Amniotic stem cell (primary cell): Measurements from ENCODE around the gene HDAC2.

Experiments used
- DNase-seq: peaks from one replicate; lab custom pipeline; 2025; lab: John Stamatoyannopoulos, UW

HDAC2 gene

DNA sequence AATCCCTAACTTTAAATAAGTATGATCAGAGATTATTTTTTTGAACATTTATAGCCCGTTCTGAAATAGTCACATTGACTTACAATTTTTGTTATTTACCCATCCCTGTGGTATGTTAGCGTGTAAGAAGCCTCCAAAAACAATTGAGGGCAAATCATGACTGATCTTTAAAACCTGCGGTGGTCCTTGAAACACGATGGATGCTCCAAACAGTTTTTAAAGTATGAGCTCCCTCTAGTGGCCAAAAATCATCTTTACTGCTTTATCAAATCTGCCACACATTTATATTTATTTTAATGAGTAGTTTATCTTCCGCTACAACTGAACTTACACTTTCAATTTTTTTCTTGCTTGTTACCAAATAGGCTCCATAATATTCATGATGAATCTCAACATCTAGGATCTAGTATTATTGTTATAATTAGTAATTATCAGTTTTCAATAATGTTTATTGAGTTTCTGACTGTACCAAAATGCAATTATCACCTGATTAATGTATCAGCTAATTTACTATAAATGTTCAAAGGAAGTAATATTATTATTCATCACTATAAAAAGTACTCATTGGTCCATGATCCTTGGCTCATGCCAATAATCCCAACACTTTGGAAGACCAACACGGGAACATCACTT is 61.6 kb downstream of the HDAC2 start:
- peak; percentile 78 for DNase-seq

- DNase-seq = no peak
Measured at GRCh38 chr6:113908801-113909200, 62.1 kb downstream of the HDAC2 start.

- DNase-seq = no peak
Measured at GRCh38 chr6:113907102-113907815, 63.7 kb downstream of the HDAC2 start.

DNA sequence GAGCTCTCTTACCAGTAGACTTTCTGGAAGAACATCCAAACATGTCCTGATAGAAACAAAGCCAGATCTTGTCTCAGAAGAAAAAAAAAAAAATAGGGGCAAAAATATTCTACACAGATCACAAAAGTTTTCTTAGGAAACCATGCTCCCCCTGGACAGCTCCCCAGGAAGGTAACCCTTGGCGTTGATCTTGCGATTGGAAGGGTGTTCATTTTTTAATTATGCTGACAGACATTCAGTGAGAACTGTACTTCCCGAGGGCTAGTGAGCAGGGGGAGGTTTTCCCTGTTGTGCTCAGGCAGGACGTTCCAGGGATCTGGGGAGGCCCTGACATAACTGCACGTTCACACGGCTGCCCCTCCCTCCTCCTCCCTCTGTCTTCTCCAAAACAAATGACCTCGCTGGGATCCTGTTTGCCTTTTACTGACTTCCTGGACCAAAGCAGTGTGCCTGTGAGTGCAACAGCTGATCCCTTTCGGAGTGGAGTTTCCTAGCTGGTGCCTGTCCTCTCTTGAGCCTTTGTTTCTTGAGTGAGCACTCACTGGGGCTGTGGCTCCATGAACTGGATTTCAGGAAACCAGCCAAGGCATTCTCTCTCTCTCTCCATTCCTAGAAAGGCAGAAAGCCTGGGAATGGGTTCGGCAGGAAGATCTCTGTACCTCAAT is 67.2 kb downstream of the HDAC2 start:
- DNase-seq = no peak

DNA sequence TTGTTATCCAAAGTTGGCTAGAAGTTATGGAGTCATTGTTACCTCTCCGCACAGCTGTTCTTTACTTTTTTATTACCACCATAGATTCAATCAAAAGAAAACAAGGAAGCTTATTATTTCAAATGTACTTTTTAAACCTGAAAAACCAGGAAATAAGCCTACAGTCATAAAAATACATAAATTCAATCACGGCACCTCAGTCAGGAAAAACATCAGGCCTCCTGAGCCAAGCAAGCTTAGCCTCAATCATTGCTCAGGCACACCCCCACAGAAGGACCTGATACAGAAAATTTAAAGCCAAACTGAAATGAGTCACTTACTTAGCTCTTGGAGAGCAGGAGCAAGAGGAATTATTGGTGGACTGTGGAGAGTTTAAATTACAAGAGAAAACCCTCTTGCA is 69.5 kb downstream of the HDAC2 start:
- peak; percentile 9 for DNase-seq

DNA sequence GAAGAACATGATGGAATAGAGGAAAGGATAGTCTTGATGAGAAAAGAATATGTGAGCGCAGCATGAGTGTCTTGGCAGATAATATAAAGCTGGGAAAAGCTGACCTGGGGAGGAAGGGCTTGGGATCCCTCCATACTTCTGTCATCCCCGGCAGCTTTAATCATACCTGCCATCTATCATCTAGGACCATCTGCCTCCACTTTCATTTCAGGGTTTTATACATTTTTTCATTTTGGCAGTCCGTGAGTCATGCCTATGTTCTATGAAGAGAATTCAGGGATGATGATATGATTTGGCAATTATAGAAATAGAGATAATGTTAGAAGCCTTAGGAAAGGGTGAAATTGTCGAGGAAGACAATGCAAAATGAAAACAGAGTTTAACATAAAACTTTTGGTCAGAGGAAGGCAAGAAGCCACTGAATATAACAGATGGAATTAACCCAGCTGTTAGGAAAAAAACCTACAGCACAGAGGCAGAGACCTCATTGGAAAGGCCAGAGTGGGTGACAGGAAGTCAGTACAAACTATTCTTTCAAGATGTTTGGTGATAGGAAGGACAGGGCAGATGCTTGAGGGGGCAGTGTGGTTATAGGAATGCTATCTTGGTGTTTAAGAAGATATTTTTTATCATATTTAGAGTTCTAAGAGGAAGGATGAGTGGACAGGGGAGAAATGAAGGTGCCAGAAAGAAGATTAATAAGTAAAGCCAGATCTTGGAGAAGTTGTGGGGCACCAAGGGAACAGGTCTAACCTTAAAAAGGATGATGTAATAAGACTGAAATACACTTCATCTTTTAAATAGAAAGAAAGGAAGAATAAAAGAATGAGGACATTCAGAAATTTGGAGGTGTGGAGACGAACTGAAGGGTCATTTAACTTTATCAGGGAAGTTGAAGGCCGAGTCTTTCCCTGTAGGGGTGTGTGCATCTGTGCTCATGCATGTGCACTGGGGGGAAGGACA is 76.0 kb downstream of the HDAC2 start:
- no peak for DNase-seq

DNA sequence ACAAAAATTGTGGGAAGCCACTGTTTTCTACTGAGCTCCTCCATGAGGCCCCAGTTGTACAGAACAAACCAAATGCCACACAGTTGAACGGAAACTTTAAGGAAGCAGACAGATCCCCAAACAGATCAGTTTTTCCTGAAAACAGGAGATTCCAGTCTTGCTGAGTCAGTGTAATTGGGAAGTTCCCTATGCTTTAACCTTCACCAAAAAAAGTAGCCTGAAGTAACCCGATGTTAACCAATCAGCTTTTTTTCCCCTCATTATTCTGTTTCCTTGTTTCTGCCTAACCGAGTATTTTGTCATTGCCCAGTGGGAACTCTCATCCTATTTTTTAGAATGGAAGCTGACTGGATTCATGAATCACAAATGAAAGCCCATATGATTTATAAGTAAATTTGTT is 77.1 kb downstream of the HDAC2 start:
- DNase-seq = no peak

DNA sequence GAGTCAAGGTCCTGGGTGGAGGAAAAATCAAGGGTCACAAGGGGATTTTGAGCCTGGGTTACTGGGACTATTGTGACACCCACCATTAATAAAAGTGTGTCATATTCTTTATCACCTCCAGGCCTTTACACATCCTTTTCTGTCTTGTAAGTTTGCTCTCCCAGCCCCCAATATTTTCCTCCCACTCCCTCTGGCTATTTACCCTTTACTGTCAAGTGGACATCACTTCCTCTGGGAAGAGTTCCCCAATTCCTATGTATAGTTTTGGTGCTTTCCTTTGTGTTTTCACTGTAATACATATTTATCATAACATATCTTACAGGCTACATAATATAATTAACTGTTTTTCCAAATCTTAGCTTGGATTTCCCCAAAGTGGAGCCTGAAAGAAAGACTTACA is 77.5 kb downstream of the HDAC2 start:
- DNase-seq = no peak

DNA sequence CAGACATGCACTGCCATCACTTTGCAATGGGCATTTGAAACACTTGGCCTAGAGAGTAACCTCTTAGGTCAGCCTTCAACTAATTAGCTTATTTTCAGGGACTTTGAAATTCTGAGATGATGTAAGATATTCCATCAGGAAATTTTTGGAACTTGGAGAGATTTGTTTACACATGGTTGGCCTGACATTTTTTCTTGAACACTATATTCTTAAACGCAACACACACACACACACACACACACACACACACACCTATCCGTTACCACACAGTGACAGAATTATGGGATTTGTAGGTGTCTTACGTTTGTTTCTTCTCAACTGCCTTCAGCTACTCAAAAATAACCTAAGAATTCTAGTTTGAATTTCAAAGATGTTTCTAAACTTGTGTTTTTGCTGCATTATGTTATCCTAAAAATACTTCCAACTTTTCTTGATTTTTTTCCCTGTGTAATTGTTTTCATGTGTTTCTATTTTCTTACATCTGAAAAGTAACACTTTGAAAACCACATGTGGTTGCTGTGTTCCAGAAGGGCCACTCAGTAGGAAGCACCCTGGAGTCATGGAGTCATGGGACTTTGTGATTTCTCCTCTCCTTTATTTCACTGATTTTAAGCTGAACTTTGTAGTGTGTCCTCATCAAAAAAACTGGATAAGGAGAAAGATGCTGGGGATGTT is 81.9 kb downstream of the HDAC2 start:
- no peak for DNase-seq

DNA sequence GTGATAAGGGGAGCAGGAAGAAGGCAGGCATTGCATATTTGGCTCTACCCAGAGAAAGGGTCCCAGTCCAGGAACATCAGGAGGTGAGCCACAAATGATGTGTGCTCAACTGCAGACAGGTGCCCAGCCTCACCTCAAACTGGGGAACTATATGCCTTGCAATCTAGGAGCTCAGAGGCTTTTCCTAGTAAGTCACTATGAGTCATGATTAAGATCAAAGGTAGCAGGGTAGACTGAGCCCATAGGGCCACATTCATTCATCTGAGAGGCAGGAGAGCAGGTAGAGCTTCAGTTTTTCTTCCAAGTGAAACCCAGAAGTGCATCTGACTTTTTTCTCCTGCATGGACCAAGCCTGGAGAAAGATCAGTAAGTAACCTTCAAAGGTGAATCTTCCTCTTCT is 82.5 kb downstream of the HDAC2 start:
- no peak for DNase-seq

DNA sequence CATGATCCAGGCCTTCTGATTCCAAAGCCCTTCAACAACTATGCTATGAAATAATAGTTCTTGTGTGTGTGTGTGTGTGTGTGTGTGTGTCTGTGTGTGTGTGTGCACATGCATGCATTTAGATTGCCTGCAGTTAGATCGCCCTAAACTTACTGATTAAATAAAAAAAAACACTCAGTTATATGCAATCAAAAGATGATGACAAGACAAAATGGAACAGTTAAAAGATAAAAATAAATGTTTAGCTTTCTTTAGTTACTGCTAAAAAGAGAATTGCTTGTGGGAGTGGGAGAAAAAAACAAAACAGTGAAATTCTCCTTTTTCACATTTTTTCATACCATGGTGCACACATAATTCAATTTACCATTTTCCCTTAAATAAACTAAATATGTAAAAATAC is 84.4 kb downstream of the HDAC2 start:
- no peak for DNase-seq

- no peak for DNase-seq
Measured at GRCh38 chr6:113884011-113884410, 86.9 kb downstream of the HDAC2 start.
